Cardiac fibroblast (primary cell): ENCODE data around the gene SMCR8.
A peak's percentile ranks its signal among the peaks of the same experiment; 100 is the strongest.

Experiments
- DNase-seq, 2 donors: peaks; one replicate each; pipeline versions ENCODE4 v3.0.0 to v3.0.0-alpha.2; 2010; ENCODE audit warnings: low read depth in 2 of 2
- H3K4me3 ChIP-seq, 2 donors: replicated peaks in 1 of 2; 1 replicate in 1 of 2; 2 replicates in 1 of 2; pipeline ENCODE4 v1.5.1; 2011; ENCODE audit warnings: low read depth in 2 of 2, low read length in 2 of 2, mild to moderate bottlenecking in 2 of 2, moderate library complexity in 1 of 2
- CTCF ChIP-seq: IDR thresholded peaks from one replicate; pipeline ENCODE4 v1.5.1; 2011; ENCODE audit warnings: low read depth, mild to moderate bottlenecking, low read length, inconsistent platforms

SMCR8 gene

DNA sequence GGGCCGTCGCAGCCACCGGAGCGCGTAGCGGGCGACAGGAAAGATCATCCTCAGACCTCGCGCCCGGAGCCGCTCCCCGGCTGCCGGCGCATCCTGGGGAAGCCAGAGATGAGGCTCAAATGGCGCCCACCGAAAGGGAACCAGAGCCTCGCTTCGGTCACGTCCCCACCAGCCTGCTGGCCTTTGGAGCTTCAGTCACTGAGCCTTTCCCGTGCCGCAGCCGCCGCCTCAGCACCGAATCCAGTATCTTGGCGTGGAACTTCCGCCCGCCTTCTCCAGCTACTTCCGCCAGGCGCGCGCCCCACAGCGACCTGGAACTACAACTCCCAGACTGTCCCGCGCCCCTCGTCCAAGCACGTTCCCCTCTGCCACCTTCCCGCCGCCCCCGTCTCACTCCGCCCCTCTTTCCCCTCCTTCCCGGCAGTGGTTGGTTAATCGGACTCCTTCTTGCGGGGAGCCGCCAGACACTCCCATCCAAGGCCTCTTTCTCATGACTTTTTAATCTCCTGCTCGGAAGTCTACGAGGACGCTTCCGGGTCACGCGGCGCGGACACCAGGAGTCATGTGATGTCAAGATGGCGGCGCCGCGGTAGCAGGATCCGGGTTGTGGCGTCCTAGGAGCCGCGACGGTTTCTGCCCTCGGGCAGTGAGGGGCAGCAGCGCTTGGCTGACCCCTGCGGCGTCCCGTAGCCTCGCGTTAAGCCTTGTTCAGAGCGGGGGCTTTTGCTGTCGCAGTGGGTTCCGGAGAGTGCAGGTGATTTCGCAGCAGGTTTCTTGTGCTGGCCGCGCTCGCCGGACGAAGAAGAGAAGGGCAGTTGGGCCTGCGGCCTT, at the start of gene SMCR8, which contains the start of gene TOP3A:
TSS of gene SMCR8 (plus strand) at position 563 of the 831 bp plus-strand sequence. CDS start 497 bp downstream, outside the sequence.
TSS of gene TOP3A (minus strand) at position 264 of the 831 bp plus-strand sequence. CDS start at position 48, 216 bp downstream.
- TF ChIP-seq CTCF: no peak
- DNase-seq: peak; percentile 98 to 99
- peak within 1 kb of the TSS; percentile 85 to 95 for H3K4me3 ChIP-seq

GRCh38 chr17:18267366-18267765, 47.7 kb upstream of the SMCR8 start:
- TF ChIP-seq CTCF: no peak

DNA sequence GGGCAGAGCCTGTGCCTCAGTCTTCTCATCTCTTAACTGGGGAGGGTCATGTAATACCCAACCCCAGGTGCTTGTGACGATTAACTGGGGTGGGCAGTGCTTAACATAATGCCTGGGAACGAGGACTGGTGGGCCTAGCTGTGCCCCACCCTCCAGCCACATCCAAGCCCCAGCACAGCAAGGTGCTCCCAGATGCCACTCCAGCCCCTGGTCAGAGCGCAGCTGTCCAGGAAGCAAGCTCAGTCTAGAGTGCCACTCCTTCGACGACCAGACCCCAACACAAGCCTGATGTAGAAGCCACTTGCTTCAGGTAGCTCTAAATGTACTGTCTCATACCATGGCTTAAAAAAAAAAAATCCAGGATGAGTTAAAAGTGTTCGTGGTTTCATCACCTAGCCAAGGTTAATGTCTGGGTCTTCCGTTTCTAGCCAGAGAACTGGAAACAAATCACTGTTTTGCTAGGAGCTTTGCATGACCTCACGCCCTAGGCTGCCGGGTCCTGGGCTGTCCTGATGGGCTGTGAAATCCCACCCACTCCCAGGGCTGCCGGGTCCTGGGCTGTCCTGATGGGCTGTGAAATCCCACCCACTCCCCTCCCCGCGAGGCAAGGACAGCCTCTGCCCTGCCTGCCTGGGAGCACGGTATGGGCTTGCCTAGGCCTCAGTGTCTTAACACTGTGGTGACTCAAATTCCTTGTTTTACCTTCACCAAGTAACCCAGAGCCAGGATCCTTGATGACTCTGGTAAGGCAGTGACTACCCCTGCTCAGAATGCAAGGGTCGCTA, 47.0 kb upstream of the SMCR8 start:
- DNase-seq: peak; percentile 21 to 38
- no peak overlapping the region for H3K4me3 ChIP-seq
- no peak for TF ChIP-seq CTCF

More at GRCh38 chr17:18267366-18267765, 47.7 kb upstream of the SMCR8 start:
- DNase-seq: no peak
- no peak overlapping the region for H3K4me3 ChIP-seq

GRCh38 chr17:18270046-18270931, 44.8 kb upstream of the SMCR8 start:
- DNase-seq: no peak
- TF ChIP-seq CTCF: no peak
- no peak overlapping the region for H3K4me3 ChIP-seq

- no peak for TF ChIP-seq CTCF
- H3K4me3 ChIP-seq: no peak overlapping the region
- no peak for DNase-seq
These were observed 38.0 kb upstream of the SMCR8 start for GRCh38 chr17:18277076-18277475.

- peak; percentile 52 to 59 for DNase-seq
- no peak for TF ChIP-seq CTCF
These were observed 36.2 kb upstream of the SMCR8 start for GRCh38 chr17:18278867-18279266.

More at GRCh38 chr17:18278867-18279266, 36.2 kb upstream of the SMCR8 start:
- no peak overlapping the region for H3K4me3 ChIP-seq
